Left kidney (tissue), 2 donors: Measurements from ENCODE around the gene SLCO3A1. TPM values are rescaled to one million over a fixed set of nuclear protein-coding genes. Genes with fewer than 3 reads are reported as not detected.

Experiments used
- DNase-seq: peaks from one replicate; pipeline ENCODE4 v3.0.0-alpha.2; 2013
- polyA plus RNA-seq: library from polyadenylated mRNA; unstranded; fragments of 120-200 nt; gene quantifications from one replicate; pipeline ENCODE4 v1.2.1, GENCODE V29; 2013; ENCODE audit not compliant: insufficient read length

Gene SLCO3A1
- polyA plus RNA-seq, 1 donor, result 9.5 TPM

DNA sequence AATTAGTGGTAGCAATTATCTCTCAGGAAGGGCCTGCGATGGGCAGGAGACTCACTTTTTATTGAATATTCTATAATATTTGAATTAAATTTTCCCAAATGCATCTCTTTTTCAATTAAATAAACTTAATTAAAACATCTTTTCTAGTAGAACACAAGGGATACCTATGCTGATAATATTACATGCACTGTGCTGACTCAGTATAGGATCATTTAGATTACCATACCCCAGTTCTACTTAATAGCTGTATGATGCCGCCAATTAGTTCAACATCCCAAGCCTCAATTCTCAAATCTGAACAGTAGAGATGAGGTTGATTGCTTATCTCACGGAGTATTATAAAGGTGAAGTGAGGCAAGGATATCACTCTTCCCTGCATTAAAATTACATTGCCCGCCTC is 149.2 kb downstream of the SLCO3A1 start:
- no peak for DNase-seq

DNA sequence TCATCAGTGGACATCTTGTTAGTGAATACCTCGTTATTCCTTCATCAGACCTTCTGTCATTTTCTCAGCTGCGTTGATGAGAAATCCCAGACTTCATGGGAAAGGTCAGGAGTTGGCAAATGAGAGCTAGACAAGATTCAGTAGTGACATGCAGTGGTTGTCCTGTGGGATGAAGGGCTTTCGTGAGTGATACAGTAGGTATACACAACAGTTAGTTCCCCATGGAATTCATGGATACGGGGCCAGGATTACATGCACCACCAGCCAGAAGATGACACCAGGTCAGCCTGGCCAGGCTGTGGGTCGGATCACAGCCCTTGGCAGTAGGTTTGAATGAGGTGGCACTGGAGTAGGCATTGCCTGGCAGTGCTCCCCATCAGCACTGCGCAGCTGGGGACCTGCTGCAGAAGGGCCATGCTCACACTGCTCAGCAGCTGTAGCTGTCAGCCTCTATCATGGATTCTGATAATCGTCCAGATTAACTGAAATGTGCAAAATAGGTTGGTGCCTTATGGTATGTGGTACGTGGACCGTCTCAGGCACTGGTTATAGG is 150.1 kb downstream of the SLCO3A1 start:
- no peak for DNase-seq

DNA sequence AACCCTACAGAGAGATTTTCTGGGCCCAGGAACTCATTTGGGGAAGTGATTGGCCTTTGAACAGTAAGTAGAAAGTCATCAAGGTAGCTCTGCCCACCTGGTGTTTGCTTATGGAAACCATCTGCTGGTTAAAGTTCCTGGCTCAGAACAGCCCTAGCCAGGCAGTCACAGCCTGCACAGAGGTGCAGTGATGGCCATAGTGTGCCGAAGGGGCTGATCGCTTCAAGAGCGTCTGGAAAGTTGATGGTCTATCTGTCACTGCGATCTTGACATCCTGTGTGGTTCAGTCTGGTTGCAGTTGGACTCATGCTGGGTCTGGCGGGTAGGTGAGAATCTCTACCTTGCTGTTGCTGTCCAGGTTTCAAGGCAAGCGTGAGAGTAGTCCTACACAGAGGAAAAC is 151.6 kb downstream of the SLCO3A1 start:
- no peak for DNase-seq

DNA sequence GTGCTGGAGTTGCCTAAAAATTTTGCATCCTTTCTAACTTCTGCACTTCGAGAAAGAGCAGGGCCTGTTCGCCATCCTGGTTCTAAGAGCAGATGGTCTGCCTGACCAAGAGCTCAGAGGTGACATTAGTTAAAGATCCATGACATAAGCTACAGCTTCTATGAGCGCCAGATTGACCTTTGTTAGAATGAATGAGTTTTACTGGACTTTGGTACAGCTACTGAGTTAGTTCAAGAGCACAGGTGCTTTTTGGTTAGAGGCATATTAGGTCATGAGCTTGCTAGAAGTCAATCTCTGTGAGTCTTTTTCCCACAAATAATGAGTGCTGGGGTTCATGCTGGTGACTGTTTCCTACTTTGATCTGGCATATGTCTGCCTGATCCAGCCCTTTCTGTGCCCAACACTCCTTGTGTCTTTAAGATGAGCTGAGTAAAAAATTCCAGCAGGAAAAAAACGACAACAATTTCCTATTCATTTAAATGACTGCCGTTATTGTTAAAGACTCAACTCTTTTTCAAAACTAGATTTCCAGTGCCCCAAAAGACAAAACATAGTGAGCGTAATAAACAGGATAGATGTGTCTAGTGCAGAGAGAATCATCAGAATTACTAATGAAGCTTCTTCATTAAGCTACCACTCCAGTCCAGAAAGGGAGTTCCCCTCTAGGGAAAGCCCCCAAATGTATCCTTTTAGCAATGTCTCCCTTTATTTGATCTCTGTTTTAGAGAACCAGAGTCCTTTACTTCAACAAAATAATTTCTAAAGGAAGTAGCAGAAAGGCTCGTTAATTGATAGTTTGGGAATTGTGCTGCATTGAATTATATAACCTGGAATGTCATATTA is 152.9 kb downstream of the SLCO3A1 start:
- DNase-seq, result no peak

DNA sequence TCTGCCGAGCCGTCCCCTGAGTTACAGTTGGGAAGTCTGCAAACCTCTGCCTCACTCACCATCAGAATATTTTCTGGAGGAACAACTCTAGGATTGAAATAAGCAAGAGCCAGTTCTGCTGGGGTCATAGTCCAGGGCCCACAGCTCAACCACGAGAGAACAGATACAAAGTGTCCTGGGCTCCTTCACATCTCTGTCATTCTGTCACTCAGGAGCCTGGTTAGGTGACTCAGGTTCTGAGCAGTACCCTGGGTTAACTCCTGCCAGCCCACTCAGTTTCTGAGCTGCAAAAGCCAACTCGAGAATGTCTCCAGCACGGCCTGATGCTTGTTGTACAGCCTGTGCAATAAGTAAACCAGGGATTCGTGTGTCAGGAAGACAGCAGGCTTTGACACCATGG is 155.7 kb downstream of the SLCO3A1 start:
- DNase-seq, result no peak

DNA sequence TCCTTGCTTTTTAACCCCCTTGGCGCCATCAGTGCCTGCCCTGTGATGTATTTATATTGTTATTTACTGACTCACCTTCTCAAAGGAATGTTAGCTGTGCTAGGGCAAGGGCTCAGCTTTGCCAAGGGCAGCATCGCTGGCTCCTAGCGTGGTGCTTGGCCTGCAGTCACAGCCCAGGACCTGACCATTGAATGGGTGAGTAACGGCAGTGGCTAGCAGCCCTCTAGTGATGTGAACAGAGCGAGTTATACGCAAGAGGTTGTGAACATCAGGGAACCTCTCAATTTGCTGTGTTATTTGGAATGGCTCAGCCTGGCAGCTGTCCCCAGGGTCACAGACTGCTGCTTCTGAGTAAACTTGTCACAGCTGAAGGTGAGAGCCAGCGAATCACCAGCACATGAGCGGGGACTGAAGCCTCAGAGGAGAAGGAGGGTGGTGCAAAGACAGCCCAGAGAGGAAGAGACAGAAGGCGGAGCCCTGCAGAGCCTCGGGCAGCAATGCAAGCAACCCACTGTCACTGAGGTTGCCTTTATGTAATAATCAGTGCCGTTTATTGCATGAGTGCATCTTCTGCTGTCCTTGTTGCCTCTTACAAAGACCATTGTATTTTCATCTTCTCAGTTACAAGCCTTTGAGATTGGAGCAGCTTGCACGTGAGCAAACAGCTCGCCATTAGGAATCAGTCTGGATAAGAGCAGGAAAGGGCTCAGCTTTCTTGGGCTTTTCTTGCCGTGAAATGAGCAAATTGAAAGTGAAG is 158.3 kb downstream of the SLCO3A1 start:
- DNase-seq, result no peak

DNA sequence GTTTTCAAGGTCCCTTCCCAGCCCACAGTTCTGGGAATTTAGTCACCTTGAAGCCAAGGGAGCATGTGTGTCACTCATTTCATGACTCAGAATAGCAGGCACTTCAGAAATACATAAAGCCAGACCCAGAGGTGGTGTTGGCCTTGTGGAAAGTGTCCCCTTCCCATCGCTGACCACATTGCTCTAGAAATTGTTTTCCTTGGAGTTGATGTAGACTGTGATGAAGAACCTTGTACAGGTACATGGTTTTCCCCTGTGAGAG is 158.8 kb downstream of the SLCO3A1 start:
- no peak for DNase-seq

DNA sequence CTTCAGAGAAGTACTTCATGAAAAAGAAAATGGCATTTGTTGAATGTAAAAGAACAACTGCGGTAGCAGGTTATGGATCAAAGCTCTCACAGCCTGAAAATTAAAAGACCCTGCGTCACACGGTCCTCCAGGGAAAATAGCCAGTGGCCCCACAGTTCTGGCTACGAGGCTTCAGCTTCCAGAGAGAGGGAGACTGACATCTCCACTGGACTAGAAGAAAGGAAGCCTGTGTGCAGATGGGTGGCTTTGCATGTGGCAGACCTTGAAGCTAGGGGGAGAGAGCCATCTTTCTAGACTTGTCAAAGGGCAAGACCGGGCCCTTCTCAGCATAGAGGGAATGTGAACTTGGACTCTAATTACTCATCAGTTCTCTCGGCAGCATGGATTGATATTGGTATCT is 159.4 kb downstream of the SLCO3A1 start:
- no peak for DNase-seq

DNA sequence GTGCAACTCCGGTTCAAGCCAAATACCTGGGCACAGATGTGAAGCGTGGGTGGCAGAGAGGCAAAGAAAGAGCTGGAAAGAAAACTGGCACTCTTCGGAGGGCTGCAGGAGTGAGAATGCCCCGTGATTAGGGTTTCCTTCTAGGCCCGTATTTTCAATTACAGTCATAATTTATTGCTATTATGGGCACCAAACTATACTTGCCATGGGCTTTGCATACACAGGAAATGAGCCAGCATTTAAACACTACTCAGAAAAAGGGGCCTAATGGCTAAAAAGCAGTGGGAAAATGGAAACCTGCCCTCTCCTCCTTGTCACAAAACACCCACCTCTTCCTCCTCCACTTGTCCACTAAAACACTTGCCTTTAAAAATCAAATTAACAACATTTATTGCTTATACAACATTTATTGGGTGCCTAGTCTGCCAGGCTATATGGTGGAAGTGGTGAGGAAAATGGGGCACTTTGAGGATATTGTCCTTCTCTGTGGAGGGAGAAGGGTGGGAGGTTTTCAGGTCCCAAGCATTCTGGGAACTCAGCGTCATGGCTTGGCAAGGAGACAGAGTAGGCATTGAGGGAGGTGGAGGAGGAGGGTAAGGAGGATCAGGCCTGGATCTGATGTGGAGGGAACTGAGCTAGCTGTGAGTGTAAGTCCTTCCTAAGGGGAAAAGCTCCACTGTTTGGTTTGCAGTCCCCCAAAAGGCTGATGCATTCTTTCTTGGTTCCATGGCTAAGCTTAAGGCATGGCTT is 160.9 kb downstream of the SLCO3A1 start:
- DNase-seq, result no peak

DNA sequence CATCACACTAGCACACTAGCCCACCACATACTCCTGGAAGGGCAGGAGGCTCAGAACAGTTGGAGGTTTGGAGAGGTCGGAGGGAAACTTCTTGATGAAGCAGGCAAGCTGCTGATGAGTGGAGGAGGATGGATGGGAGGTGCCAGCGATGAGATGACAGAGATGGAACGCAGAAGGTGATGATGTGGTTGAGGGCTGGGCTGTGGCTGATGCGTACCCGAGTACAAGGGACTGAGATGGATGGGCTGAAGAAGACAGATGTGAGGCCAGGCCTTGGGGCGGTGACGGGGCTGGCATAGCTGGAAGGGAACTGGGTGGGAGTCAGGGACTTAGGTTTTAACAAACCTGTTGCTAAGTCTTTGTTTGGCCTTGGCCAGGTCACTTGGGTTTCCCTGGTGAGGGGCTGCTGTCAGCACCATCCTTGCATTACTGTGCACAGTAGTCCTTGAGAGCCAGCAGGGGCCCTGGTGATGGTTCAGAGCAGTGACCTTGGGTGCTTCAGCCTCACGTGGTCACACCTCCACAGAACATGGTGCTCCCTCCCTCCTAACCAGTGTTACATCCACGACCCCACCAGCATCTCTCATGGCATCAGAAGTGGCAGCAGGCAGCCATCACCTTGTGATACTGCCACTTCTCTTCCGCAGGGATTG is 164.5 kb downstream of the SLCO3A1 start:
- no peak for DNase-seq

DNA sequence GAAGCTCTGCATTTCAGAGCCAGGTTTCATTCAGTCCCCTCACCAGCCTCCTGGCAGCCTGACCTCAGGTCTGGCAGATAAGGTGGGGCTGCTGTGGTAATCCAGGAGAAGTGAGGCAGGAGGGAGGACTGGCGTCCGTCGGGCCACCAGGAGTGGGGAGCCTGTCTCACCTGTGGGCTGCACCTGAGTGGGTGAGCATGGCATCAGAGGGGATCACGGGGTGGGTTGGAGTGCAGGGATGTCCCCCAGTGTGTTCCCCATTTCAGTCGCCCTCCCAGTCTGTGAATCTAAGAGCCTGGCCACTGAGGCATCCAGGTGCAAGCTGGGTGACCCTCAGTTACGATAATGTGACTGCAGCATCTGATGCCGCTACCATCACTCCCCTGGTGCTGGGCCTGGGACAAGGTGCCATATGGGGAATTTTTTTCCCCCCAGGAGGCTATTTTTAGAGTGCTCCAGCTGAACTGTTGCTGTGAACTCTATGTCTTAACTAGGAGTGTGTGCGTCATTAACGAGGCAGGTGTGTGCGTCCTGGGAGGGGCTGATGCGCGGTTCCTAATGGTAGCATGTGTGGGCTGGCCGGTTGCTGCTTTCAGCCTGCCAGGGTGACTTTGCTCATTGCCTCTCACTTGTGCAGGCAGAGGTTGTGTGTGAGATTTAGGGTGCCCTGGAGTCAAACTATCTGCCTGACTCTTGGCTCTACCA is 165.2 kb downstream of the SLCO3A1 start:
- no peak for DNase-seq

DNA sequence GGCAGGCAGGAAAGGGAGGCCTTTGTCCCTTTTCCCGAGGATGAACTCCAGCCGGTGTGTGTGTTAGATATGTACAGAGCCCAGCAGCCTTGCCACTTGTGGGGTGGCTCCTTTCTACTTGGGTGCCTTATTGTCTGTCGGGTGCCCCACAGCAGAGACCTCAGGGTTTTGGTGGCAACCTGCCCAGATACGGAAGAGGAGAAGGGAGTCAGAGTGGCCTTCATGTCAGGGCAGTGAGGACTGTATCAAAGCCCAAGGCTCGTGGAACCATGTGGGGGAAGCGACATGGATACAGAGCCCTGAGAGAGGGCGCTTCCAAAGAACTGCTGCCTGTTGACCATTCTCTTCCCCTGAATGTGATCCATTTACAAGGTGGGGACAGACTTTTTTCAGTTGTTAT is 166.2 kb downstream of the SLCO3A1 start:
- DNase-seq, result no peak

DNA sequence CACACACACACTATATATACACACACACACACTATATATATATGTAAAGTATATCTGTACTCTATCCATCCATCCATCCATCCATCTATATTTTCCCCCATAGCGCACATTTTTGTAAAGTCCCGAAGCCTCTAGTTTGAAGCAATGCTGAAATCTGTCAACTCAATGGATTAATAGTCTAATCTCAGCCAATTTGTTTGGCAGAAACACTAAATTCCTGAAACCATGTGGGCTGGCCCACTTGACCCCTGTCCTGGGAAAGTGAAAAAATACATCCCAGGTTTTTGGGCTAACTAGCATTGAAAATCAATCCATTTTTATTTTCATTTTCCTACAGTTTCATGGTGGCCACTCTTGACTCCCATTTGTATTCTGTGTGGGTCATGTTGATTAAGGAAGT is 166.7 kb downstream of the SLCO3A1 start:
- no peak for DNase-seq

DNA sequence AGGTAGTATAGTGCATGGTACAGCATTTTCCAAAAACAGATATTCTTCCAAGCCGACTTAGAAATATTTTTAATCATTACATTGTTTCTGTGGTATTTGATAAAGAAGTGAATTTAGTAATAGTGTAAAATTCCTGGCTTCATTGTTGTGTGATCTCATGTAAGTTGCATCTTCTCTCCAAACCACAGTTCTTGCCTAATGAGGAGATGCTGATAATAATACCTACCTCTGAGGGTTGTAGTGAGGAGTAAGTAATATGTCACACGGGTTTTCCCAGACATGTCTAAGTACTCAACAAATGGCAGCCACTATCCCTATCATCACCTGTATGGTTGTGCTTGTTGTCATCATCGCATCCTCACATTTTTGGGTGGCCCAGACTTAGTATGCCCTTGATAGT is 167.3 kb downstream of the SLCO3A1 start:
- no peak for DNase-seq

DNA sequence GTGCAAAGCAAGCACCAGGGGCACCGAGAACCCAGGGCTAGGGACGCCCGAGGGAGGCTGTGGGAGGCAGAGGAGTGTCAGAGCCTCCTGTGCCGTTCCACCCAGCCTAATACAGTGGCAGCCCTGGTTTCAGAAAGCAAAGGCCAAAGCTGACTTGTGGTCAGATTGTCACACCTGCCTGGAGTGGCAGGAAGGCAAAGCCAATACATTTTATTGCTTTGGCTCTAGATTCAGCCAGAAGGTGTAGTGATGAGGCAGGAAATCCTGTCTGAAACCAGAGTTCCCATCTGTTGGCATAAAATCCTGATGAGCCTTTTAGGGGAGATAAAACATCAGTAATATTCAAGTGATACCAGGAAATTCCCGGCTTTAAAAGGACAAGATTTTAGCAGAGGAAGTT is 168.3 kb downstream of the SLCO3A1 start:
- DNase-seq, result no peak

DNA sequence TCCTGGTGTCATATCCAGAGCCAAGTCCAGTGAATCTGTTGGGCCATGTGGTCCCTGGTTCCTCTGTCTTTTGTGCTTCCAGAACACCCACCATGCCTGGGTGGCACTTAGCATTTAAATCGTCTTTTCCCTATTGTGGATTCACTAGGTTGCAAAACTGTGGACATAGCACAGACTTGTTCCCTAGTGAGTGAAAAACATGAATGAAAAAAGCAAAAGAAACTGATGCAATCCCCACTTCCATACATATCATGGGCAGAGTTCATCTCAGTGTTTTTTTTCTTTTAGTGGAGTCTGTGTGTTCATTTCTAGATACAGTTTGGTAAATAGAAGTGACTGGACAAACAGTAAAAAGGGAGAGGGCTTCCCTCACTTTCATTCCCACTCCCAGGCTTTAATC is 170.5 kb downstream of the SLCO3A1 start:
- DNase-seq, result no peak

DNA sequence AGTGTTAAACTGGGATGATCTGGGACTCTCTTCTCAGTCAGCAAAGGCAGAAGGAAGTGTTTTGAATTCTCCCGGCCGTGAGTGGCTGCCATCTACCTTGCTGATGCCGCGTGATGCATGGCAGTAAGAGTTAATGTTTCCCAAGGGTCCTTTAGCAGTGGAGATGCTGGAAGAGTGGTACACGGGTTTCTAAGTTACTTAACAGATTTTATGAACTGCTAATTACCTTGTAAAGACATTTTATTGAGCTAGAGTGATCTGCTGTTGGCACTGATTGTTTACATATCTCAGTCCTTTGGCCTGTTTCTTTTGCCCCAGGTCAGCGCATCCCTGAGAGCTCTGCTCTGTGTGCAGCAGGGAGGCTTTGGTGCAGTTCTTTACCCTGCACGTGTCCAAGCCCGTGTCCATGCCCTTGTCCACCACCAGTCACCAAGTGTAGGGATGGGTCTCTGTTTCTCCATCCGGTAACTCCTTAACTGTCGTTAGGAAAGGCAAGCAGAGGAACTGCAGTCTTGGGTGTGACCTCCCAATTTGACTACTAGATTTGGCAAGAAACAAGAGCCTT is 172.3 kb downstream of the SLCO3A1 start:
- DNase-seq, result no peak

DNA sequence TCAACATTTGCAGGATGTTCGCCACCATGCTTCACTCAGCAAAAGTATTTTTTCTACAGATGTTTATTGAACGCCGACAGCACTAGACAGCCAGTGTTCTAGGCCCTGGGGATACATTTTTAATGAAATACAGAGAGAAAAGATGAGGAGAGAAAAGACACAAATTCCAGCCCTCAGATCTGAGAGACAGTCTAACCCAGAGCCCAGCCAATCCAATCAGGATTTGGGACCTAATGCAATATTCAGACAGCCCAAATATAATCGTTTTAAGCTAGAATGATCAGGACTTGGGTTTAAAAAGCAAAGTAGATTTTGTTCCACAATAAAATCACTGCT is 174.8 kb downstream of the SLCO3A1 start:
- DNase-seq, result no peak

DNA sequence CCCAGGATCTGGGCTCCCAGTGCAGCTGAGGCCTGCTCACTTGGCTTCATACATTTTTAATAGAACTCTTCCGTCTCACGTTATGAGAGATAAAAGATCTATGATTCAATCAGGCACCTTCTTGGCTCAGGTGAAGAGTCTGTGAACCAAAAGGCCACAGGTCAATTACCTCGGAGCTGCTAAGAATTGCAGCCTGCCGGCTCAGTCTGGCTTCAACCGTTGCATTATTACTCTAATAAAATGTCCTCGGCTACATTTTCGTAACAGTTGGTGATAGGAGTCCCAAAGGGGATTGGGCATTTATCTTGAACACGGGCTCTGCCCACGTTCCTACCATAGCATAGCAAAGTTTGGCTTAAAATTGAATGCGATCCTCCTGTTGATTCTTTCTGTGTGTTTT is 176.3 kb downstream of the SLCO3A1 start:
- no peak for DNase-seq

DNA sequence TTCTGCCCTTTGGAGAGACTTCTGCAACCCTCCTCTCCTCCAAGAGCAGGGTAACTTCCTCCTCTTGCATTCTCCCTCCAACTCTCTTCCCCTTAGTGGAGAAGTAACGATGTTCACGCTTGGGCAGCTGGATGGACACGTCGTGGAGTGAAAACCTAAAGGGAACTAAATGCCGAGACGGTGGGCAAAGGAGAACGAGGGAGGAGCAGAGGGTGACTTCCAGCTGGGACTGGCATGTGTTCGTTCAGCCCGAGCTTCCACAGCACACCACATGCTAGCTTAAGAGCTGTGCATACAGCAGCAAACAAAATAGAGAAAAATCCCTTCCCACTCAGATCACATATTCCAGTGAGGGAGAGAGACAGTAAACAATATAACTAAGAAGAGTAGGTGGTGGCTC is 179.8 kb downstream of the SLCO3A1 start:
- DNase-seq, result no peak

DNA sequence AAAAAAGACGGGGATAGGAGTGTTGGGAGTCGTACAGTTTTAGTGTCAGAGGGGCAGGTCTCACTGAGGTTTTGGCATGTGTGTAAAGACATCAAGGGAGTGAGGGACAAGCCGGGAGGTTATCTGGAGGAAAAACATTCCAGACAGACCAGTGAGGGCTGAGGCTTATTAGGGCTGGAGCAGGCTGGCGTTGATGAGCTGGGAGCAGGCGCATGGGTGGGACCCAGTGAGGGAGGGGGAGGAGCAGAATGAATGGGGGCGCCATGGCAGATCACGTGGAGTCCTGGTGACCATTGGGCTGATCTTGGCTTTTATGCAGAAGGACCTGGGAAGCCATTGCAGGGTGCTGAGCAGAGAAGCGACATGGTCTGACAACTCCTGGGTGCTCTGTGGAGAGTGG is 180.2 kb downstream of the SLCO3A1 start:
- DNase-seq, result no peak

DNA sequence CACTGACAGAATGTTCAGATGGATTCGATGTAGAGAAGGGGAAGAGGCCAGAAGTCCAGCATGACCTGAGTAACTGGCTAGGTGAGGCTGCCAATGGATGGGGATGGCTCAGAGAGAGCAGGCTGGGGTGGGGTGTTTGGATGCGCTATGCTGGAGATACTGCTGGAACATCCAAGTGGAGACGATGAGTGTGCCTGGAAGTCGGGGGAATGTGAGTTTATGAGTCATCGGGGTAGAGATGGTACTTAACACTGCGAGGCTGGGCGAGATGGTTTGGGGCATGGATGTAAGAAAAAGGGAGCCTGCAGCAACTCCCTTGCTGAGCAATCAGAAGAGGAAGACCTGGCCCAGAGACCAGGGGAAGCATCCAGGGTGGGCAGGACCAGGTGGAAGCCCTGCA is 180.7 kb downstream of the SLCO3A1 start:
- no peak for DNase-seq
